ENCODE data around the gene LMTK2.
"Not testable (repeated sequence)": the region's sequence is repeated elsewhere in the genome, so short reads cannot be mapped to it uniquely, and the experiment has no call there.

LMTK2 gene

GRCh38 chr7:98107313-98107721 is 655 bp downstream of the LMTK2 start:
- DNase-seq, result peak; percentile 65

GRCh38 chr7:98110249-98111022 is 3.8 kb downstream of the LMTK2 start:
- peak; percentile 49 for DNase-seq

GRCh38 chr7:98112077-98112476 is 5.4 kb downstream of the LMTK2 start:
- DNase-seq, result no peak

DNA sequence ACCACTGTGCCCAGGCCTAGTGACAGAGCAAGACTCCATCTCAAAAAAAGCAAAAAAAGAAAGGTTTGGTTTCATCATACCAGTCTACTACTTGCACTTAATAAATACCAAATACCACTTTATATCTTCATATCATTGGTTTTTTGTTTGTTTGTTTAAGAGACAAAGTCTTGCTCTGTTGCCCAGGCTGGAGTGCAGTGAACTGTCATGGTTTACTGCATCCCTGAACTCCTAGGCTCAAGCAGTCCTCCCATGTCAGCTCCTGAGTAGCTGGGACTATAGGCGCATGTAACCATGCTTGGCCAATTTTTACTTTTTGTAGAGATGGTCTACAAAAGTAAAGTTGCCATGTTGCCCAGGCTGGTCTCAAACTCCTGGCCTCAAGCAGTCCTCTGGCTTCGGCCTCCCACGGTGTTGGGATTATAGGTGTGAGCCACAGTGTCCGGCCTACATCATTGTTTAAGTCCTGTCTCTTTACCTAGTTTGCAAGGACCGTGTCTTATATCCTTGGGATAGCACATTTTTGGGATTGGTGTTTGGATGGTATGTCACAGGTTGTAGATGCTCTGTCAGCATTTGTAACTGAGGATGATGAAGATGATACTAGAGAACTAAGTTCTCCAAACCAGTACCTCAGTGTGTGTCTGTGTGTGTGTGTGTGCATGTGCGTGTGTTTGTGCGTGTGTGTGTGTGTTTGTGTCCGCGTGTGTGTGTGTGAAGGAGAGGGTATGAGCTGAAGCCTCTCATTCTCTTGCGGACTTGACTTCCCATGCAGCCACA is 9.3 kb downstream of the LMTK2 start:
- DNase-seq, result peak; percentile 34

DNA sequence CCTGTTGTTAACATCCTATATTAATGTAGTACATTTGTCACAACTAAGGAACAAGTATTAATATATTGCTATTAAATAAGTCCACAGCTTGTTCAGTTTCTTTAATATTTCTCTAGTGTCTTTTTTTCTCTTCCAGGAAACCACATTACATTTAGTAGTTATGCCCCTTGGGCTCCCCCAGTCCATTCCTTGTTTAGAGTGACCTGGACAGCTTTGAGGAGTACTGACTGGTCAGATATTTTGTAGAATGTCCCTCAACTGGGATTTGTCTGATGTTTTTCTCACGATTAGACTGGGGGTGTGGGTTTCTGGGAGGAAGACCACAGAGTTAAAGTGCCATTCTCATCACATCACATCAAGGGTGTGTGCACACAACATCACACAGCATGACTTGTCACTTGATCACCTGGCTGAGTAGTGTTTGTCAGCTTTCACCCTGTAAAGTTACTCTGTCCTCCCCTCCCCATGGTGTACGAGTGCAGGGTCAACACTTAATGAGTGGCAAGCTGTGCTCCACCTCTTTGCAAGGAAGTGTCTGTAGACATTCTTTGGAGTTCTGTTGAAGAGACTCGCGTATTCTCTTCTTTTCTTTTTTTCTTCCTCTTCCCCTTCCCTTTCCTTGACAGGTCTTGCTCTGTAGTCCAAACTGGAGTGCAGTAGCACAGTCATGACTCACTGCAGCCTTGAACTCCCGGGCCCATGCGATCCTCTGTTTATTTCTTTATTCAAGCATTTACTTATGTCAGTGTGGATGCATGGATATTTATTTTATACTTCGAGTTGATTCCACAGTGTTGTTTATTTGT is 10.2 kb downstream of the LMTK2 start:
- DNase-seq, result peak; percentile 58

GRCh38 chr7:98119256-98119918 is 12.7 kb downstream of the LMTK2 start:
- peak; percentile 56 for DNase-seq

DNA sequence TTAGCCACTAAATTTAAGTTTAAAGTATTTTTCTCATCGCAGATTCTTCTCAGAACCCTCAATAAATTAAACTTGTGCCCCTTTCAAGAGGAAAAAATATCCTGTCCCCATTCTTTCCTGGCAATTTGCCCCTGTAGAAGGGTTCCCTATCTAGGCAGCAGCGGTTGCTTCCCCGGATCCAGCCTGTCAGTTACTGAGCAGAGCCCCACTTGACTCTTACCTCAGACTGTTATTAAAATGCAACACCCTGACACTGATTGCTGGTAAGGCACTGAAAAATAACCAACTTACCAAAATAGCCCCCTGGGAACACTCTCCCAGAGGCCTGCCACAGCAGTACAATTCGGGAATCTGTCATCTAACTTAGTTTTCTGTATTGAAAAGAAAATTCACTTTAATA is 13.9 kb downstream of the LMTK2 start:
- no peak for DNase-seq

- DNase-seq, result not testable (repeated sequence)
Observed at GRCh38 chr7:98121388-98121787, 14.7 kb downstream of the LMTK2 start.

DNA sequence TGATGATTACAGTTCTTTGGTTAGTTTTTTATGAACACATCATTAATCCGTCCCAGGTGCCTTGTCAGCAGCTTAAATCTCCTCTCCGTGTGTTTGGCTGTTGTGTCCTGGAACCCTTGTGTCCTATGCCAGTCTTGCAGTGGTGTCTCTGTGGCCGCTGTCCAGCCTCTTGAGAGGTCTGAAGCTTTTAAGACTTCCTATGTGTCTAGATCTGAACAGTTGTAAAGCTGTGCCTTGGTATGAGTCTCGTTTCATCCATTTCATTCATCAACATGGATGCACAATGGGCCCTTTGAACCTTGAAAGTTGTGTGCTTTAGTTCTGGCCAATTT is 16.7 kb downstream of the LMTK2 start:
- no peak for DNase-seq

DNA sequence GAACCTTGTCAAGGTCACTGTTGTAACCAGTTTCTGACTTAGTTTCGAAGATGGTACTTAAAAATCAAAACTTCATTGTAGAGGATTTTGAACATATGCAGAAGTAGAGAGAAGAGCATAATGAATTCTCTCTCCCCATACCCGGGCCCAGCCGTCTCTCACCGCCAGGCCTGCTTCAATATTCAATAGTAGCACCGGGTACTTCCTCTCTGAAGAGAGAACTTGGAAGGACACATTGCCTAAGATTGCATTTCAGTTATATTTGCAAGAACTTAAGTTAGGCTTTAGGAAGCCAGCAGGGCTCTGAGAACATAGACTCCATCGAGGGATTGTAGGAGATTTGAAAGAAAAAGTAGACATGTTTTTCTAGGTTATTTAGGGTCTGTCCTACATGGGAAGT is 19.1 kb downstream of the LMTK2 start:
- DNase-seq, result no peak

GRCh38 chr7:98126311-98127142 is 19.9 kb downstream of the LMTK2 start:
- DNase-seq, result peak; percentile 19

DNA sequence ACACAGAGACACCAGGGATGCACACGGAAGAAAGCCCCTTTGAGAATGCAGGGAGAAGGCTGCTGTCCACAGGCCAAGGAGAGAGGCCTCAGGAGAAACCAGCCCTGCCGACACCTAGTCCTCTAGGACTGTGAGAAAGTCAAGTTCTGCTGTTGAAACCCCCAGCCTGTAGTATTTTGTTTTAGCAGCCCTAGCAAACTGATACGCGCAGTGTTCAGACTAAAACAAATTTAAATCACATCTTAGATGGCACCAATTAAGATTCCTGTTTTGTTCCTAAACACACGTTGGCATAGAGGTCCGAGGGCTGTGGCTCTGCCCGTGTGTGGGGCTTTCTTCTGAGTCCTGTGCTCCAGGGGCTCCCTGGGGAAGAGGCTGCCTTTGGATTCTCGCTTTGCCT is 21.7 kb downstream of the LMTK2 start:
- DNase-seq, result no peak

DNA sequence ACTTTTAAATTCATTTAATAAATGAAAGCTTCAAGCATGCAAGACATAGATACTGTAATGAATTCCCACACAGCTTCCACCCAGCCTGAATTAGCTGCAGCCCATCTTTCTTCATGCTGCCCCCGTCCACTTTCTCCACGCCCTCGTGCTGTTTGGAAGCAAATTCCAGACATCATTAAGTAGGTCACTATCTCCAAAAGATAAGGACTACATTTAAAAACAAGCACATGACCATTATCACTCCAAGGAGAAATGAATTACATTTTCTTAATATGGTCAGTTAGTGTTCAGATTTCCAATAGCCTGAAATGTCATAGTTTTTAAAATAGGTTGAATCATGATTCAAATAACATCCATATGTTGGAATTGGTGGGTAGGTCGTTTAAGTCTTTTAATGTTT is 24.3 kb downstream of the LMTK2 start:
- DNase-seq, result no peak

DNA sequence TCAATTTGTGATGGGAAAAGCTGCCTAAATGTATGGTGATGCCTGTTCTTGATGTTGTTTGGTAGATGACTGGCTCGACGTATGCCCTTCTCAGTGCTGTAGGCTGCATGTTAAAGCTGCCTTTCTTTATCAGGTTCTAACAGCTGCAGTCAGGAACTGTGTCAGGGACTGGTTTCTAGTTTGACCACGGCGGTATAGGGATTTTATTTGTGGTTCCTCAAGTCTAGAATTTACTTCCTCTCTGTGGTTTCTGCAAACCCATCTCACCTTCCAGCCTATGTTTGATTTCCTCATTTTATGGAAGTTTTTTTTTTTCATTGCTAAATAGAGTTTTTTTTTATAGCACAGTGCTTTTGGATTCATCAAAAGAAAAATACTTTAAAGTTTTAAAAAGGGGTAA is 26.5 kb downstream of the LMTK2 start:
- no peak for DNase-seq

GRCh38 chr7:98133621-98134303 is 27.1 kb downstream of the LMTK2 start:
- no peak for DNase-seq

DNA sequence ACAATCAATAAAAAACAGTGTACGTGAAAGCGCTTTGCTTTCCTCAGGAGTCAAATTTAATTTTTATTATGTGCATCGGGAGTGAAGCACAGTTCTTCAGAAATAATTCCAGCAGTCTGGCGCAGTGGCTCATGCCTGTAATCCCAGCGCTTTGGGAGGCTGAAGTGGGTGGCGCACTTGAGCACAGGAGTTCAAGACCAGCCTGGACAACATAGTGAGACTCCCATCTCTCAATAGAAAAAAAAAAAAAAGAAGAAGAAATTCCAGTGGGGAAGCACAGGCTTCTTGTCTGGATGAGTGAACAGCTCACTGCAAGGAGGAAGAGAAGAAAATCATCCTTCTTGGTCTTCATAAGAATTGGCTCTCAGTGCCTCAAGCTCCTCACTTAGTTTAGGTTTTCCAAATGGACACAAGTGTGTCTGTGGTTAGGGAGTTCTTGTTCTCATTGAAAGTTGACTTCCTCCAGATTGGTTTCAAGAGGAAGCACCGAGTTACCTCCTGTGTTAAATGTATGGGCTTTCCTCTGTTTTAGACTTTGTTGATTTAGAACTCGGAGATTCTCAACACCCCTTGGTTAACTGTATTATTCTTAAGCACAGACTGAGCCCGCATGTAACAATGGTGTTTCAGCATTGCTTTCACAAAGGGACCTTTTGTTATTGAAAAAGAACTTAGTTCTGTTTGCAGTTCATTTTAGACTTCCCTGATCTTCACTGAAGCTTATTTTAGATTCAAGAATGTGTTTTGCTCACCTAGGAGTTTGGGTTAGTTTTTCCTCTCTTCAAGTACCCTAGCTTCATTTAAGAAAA is 28.0 kb downstream of the LMTK2 start:
- DNase-seq, result no peak

GRCh38 chr7:98135984-98136383 is 29.3 kb downstream of the LMTK2 start:
- no peak for DNase-seq

GRCh38 chr7:98136423-98136822 is 29.8 kb downstream of the LMTK2 start:
- no peak for DNase-seq

DNA sequence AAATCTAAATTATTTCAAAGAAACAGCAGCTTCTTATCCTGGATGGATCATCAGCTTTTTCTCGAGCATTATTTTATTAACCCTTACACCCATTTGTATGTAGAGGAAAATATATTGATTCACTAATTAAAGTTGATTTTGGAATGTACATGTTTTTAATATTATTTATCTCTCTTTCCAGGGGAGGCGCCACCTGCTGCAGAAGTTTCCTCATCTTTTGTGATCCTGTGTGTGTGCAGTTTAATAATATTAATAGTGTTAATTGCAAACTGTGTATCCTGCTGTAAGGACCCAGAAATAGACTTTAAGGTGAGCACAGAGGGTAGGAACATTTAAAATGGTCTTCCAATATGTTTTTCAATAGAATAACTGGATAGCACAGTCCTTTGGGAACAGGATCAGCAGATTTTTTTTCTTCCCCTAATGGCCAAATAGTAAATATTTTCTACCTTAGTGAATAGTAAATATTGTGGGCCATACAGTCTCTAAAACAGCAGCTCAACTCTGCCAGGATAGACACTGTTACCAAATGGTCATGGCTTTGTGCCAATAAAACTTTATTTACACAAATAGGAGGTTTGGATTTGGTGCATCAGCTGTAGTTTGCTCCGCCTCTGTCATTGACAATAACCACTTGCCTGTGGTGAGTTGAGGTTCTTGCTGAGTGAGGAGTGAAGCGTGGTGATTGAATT is 30.6 kb downstream of the LMTK2 start:
- no peak for DNase-seq

GRCh38 chr7:98137826-98138151 is 31.1 kb downstream of the LMTK2 start:
- DNase-seq, result no peak

Measured in DMS53 (cell line).